GM08714 (cell line): Measurements from ENCODE around the gene GIGYF2.
"Not testable (repeated sequence)": the region's sequence is repeated elsewhere in the genome, so short reads cannot be mapped to it uniquely, and the experiment has no call there.

ENCODE experiments used
- H3K4me3 ChIP-seq: fragments of 200-500 bp; sonication (Bioruptor generic); 2 replicates; pipeline ENCODE4 v1.5.1; 2014; ENCODE audit warnings: mild to moderate bottlenecking, low read length, inconsistent platforms
- ZNF274 ChIP-seq: IDR thresholded peaks from 2 replicates; pipeline ENCODE4 v1.6.1; 2012; ENCODE audit warnings: mild to moderate bottlenecking, low read depth, low read length

GIGYF2 gene

GRCh38 chr2:232707076-232707475, 9.9 kb downstream of the GIGYF2 start:
- TF ChIP-seq ZNF274: no peak
- no peak overlapping the region for H3K4me3 ChIP-seq

DNA sequence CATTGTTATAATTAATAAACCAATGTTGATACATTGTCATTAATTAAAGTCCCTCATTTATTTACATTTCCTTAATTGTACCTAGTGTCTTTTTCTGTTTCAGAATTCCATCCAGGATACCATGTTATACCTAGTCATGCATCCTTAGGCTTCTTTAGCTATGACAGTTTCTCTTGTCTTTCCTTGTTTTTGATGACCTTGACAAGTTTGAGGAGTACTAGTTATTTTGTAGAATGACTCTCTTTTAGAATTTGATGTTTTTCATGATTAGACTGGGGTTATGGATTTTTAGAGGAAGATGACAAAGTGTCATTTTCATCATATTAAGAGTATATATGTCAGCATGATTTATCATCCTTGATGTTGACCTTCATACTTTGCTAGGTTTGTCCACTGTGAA, 16.4 kb downstream of the GIGYF2 start:
- no peak overlapping the region for H3K4me3 ChIP-seq
- no peak for TF ChIP-seq ZNF274

GRCh38 chr2:232714969-232715368, 17.8 kb downstream of the GIGYF2 start:
- TF ChIP-seq ZNF274: no peak
- H3K4me3 ChIP-seq: no peak overlapping the region

- not testable (repeated sequence) for H3K4me3 ChIP-seq
Observed at GRCh38 chr2:232720056-232720455, 22.9 kb downstream of the GIGYF2 start.

DNA sequence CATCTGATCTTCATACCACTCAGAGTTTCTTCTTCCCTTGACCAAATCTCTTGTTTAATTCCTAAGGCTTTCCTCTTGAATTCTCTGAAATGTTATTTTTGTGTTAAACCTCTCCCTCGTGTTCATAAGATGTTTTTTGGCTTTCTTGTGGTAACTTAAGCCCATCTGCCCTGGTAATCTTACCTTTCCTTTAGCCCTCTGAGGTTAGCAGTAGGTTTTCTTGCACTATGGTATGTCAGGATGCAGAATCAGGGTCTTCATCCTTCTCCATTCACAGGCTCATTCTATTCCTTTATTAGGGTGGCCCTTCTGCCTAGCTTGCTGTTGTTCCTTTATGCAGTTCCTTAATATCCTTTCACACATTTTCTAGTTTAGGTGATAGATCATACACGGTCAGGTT, 24.1 kb downstream of the GIGYF2 start:
- no peak overlapping the region for H3K4me3 ChIP-seq
- TF ChIP-seq ZNF274: no peak

DNA sequence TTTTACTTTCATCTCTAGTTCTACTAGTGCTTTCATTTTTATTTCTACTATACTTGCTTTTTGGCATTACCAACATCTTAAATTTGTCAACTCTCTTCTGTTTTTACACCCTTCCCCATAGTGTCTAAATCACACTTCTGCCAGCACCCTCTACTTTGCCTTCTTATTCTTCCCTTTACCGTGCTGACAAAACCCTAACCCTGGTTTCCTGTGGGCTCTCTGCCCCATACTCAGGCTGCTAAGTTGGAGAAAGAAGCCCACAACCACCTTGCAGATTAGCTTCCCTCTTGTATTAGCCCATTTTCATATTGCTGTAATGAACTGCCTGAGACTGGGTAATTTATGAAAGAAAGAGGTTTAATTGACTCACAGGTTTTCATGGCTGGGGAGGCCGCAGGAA, 24.8 kb downstream of the GIGYF2 start:
- TF ChIP-seq ZNF274: no peak
- H3K4me3 ChIP-seq: no peak overlapping the region

- TF ChIP-seq ZNF274: no peak
Observed at GRCh38 chr2:232723027-232723426, 25.9 kb downstream of the GIGYF2 start.

GRCh38 chr2:232728785-232729184, 31.7 kb downstream of the GIGYF2 start:
- no peak overlapping the region for H3K4me3 ChIP-seq
- TF ChIP-seq ZNF274: no peak

More at GRCh38 chr2:232723027-232723426, 25.9 kb downstream of the GIGYF2 start:
- H3K4me3 ChIP-seq: no peak overlapping the region

- H3K4me3 ChIP-seq: no peak overlapping the region
- no peak for TF ChIP-seq ZNF274
Observed at GRCh38 chr2:232731470-232731869, 34.3 kb downstream of the GIGYF2 start.

DNA sequence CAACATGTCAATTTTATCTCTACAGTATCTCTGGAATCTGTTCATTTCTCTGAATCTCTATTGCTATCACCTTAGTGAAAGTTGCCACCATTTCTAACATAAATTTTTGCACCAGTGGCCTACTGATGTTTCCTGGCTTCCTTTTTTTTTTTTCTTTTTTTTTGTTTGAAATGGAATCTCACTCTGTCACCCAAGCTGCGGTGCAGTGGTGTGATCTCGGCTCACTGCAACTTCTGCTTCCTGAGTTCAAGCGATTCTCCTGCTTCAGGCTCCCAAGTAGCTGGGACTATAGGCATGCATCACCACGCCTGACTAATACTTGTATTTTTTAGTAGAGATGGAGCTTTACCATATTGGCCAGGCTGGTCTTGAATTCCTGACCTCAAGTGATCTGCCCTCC, 44.2 kb downstream of the GIGYF2 start:
- TF ChIP-seq ZNF274: no peak
- H3K4me3 ChIP-seq: no peak overlapping the region

GRCh38 chr2:232741972-232742371, 44.8 kb downstream of the GIGYF2 start:
- TF ChIP-seq ZNF274: no peak
- H3K4me3 ChIP-seq: no peak overlapping the region

DNA sequence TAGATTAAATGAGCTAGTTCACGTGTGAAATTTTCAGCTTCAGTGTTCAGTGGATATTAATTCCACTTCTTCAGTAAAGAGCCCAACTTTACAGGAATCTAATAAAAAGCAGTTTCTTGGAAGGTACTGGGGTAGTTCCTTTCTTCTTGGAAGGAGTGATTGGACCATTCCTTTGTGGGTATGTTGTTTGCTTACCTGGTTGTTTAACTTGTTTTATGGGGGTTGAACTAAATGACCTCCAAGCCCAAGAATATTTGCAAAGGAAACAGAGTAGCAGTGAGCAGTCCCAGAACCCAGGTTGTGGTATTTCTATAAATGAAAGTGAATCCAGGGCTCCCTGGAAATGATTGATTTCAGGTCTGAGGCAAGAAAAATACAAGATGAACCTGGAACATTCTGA, 47.8 kb downstream of the GIGYF2 start:
- H3K4me3 ChIP-seq: no peak overlapping the region

GRCh38 chr2:232748038-232748437, 50.9 kb downstream of the GIGYF2 start:
- TF ChIP-seq ZNF274: no peak
- no peak overlapping the region for H3K4me3 ChIP-seq

More for the DNA sequence above, 47.8 kb downstream of the GIGYF2 start:
- TF ChIP-seq ZNF274: no peak

- no peak for TF ChIP-seq ZNF274
- no peak overlapping the region for H3K4me3 ChIP-seq
Observed at GRCh38 chr2:232749331-232749730, 52.2 kb downstream of the GIGYF2 start.

DNA sequence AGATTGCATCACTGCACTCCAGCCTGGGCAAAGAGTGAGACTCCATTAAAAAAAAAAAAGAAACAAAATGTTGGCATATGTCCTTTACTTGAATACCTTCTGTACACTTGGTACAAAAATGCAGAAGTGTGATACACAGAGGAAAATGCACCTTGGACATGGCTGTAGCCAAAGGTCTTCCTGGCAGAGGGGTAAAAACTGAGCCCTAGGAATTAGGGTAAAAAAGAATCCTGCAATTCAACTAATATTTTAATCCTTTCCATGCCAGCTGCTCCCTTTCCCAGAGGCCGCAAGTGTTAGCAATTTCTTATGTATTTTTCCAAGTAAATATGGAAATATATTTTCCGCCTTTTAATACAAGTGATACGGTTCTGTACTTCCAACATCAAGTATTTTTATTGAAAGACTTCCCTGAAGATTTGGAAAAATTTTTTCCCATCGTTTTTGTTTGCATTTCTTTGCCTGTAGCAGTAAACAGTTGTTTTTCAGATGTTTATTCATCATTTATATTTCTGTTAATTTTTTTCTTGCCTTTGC, 53.1 kb downstream of the GIGYF2 start:
- H3K4me3 ChIP-seq: no peak overlapping the region
- no peak for TF ChIP-seq ZNF274

- TF ChIP-seq ZNF274: no peak
- H3K4me3 ChIP-seq: no peak overlapping the region
Observed at GRCh38 chr2:232757905-232758304, 60.8 kb downstream of the GIGYF2 start.
